NB4 (cell line): ENCODE measurements around the gene MCTP1.

Experiments
- DNase-seq: peaks from one replicate; pipeline ENCODE4 v3.0.0; 2010; ENCODE audit warnings: low read depth
- H3K4me3 ChIP-seq: one replicate; pipeline ENCODE4 v1.5.1; 2011; ENCODE audit warnings: mild to moderate bottlenecking, low read depth, low read length, moderate library complexity
- CTCF ChIP-seq: IDR thresholded peaks from one replicate; pipeline ENCODE4 v1.5.1; 2012; ENCODE audit warnings: low read depth, low read length
- MAX ChIP-seq: IDR thresholded peaks from 2 replicates; pipeline ENCODE4 v1.6.1; 2011; ENCODE audit warnings: low read depth, low read length
- MYC ChIP-seq: IDR thresholded peaks from 2 replicates; pipeline ENCODE4 v1.6.1; 2011; ENCODE audit warnings: low read depth, low read length
- POLR2A ChIP-seq: IDR thresholded peaks from 2 replicates; pipeline ENCODE4 v1.6.1; 2011; ENCODE audit warnings: mild to moderate bottlenecking; ENCODE audit not compliant: insufficient read length; ENCODE audit errors: extremely low read depth

MCTP1 gene

GRCh38 chr5:94992325-94992724 lies 292.6 kb downstream of the MCTP1 start:
- TF ChIP-seq CTCF (no peak), MYC (no peak), MAX (no peak), POLR2A (no peak)
- DNase-seq: no peak
- H3K4me3 ChIP-seq: no peak overlapping the region

GRCh38 chr5:94983861-94984535 lies 300.9 kb downstream of the MCTP1 start:
- TF ChIP-seq CTCF: no peak
- no peak for TF ChIP-seq MYC
- TF ChIP-seq MAX: no peak
- no peak for TF ChIP-seq POLR2A
- no peak overlapping the region for H3K4me3 ChIP-seq
- DNase-seq: no peak

- no peak overlapping the region for H3K4me3 ChIP-seq
- DNase-seq: no peak
Measured at GRCh38 chr5:94977437-94977836, 307.5 kb downstream of the MCTP1 start.

GRCh38 chr5:94976853-94977252 lies 308.0 kb downstream of the MCTP1 start:
- no peak for DNase-seq
- no peak for TF ChIP-seq CTCF
- TF ChIP-seq MAX: no peak
- no peak for TF ChIP-seq MYC
- no peak for TF ChIP-seq POLR2A

More at GRCh38 chr5:94977437-94977836, 307.5 kb downstream of the MCTP1 start:
- TF ChIP-seq MAX (no peak), MYC (no peak), POLR2A (no peak), CTCF (no peak)

GRCh38 chr5:94972268-94972667 lies 312.6 kb downstream of the MCTP1 start:
- DNase-seq: no peak
- TF ChIP-seq MAX (no peak), POLR2A (no peak), CTCF (no peak), MYC (no peak)
- H3K4me3 ChIP-seq: no peak overlapping the region

More at GRCh38 chr5:94976853-94977252, 308.0 kb downstream of the MCTP1 start:
- H3K4me3 ChIP-seq: no peak overlapping the region

- DNase-seq: peak; percentile 52
- no peak overlapping the region for H3K4me3 ChIP-seq
- TF ChIP-seq MAX: no peak
- no peak for TF ChIP-seq CTCF
- no peak for TF ChIP-seq MYC
- no peak for TF ChIP-seq POLR2A
Measured at GRCh38 chr5:94969174-94969573, 315.7 kb downstream of the MCTP1 start.
